SK-N-SH (cell line): ENCODE data around the gene INTU. TPM values are rescaled to one million over a fixed set of nuclear protein-coding genes. Genes with fewer than 3 reads are reported as not detected.

Source experiments
- CTCF ChIA-PET: fragments of 300-600, 350-600 bp; formaldehyde crosslinking; extraction: SDS; loops from one replicate; lab custom pipeline; 2021; lab: Yijun Ruan, JAX
- POLR2A ChIA-PET: fragments of 350-600 bp; sonication (Branson Sonifier 250); formaldehyde crosslinking; extraction: SDS; loops from one replicate; lab custom pipeline; 2020; ENCODE audit warnings: antibody characterized with exemption, inconsistent platforms; lab: Yijun Ruan, JAX
- DNase-seq: peaks from one replicate; pipeline ENCODE4 v3.0.0; 2012
- H2AFZ ChIP-seq: fragments of 200-600 bp; sonication (generic); 2 replicates; pipeline ENCODE4 v1.8.1; 2016; ENCODE audit warnings: antibody characterized with exemption, mild to moderate bottlenecking, low read depth
- H3F3A ChIP-seq: fragments of 200-600 bp; sonication (generic); replicated peaks from 2 replicates; pipeline ENCODE3; 2016; ENCODE audit warnings: antibody characterized with exemption, mild to moderate bottlenecking; ENCODE audit not compliant: insufficient read depth
- H3K27ac ChIP-seq, 2 experiments: fragments of 200-500 bp in 1 of 2; fragments of 200-600 bp in 1 of 2; sonication (Bioruptor generic) in 1 of 2; sonication (generic), shearing (Covaris generic) in 1 of 2; 2 replicates each; pipeline versions ENCODE4 v1.5.1 to v1.6.1; 2014 to 2016; ENCODE audit warnings: low read depth in 2 of 2, inconsistent platforms in 1 of 2, low read length in 1 of 2, mild to moderate bottlenecking in 1 of 2, mixed read lengths in 1 of 2
- H3K27me3 ChIP-seq: fragments of 200-600 bp; sonication (generic), shearing (Covaris generic); 2 replicates; pipeline ENCODE4 v1.6.1; 2016; ENCODE audit warnings: mixed run types; ENCODE audit not compliant: insufficient read depth
- H3K36me3 ChIP-seq, 2 experiments: fragments of 200-500 bp in 1 of 2; fragments of 200-600 bp in 1 of 2; sonication (Bioruptor generic) in 1 of 2; sonication (generic) in 1 of 2; replicated peaks in 1 of 2; 2 replicates each; pipeline versions ENCODE3 to v1.5.1; 2014 to 2016; ENCODE audit warnings: low read length in 1 of 2, mild to moderate bottlenecking in 1 of 2; ENCODE audit not compliant: insufficient read depth in 2 of 2, control insufficient read depth in 1 of 2
- H3K4me1 ChIP-seq, 2 experiments: fragments of 200-500 bp in 1 of 2; fragments of 200-600 bp in 1 of 2; sonication (Bioruptor generic) in 1 of 2; sonication (generic), shearing (Covaris generic) in 1 of 2; 2 replicates each; pipeline versions ENCODE4 v1.5.1 to v1.6.1; 2014 to 2016; ENCODE audit warnings: low read depth in 1 of 2, low read length in 1 of 2, mixed run types in 1 of 2; ENCODE audit not compliant: insufficient read depth in 2 of 2, control insufficient read depth in 1 of 2
- H3K4me2 ChIP-seq: fragments of 200-600 bp; sonication (generic), shearing (Covaris generic); 2 replicates; pipeline ENCODE4 v1.6.1; 2017; ENCODE audit warnings: mixed run types
- H3K4me3 ChIP-seq, 2 experiments: fragments of 200-500 bp in 1 of 2; fragments of 200-600 bp in 1 of 2; sonication (Bioruptor generic) in 1 of 2; sonication (generic), shearing (Covaris generic) in 1 of 2; 2 replicates each; pipeline versions ENCODE4 v1.5.1 to v1.8.1; 2014 to 2016; ENCODE audit warnings: low read depth in 2 of 2, inconsistent platforms in 1 of 2, low read length in 1 of 2, mild to moderate bottlenecking in 1 of 2, mixed read lengths in 1 of 2, moderate library complexity in 1 of 2
- H3K79me2 ChIP-seq: fragments of 200-600 bp; sonication (generic); 2 replicates; pipeline ENCODE4 v1.8.1; 2017; ENCODE audit warnings: mild to moderate bottlenecking; ENCODE audit not compliant: insufficient read depth
- H3K9ac ChIP-seq: fragments of 200-600 bp; sonication (generic); 2 replicates; pipeline ENCODE4 v1.6.1; 2017; ENCODE audit warnings: mixed run types
- H3K9me2 ChIP-seq: fragments of 200-600 bp; sonication (generic); 2 replicates; pipeline ENCODE4 v1.6.1; 2017; ENCODE audit warnings: mixed run types
- H3K9me3 ChIP-seq: fragments of 200-600 bp; sonication (generic); 2 replicates; pipeline ENCODE4 v1.6.1; 2017; ENCODE audit warnings: mixed run types, mild to moderate bottlenecking, moderate library complexity
- H4K20me1 ChIP-seq: fragments of 200-600 bp; sonication (generic); 2 replicates; pipeline ENCODE4 v1.6.1; 2017; ENCODE audit warnings: mild to moderate bottlenecking, mixed run types; ENCODE audit not compliant: insufficient read depth
- CTCF ChIP-seq: fragments of 200-600 bp; sonication (generic); IDR thresholded peaks from 2 replicates; pipeline ENCODE4 v1.6.1; 2017; ENCODE audit warnings: antibody characterized with exemption, mild to moderate bottlenecking, moderate library complexity
- ELF1 ChIP-seq: IDR thresholded peaks from 2 replicates; pipeline ENCODE4 v1.4.0; 2012
- EZH2phosphoT487 ChIP-seq: fragments of 200-600 bp; sonication (generic); IDR thresholded peaks from 2 replicates; pipeline ENCODE4 v1.6.1; 2017; ENCODE audit warnings: low read depth, mixed run types, mild to moderate bottlenecking, antibody characterized with exemption, moderate library complexity, borderline replicate concordance
- FOXJ3 ChIP-seq: sonication (generic); formaldehyde crosslinking; IDR thresholded peaks from 2 replicates; pipeline ENCODE4 v1.5.1; 2020; ENCODE audit warnings: mild to moderate bottlenecking, missing genetic modification reagents
- IRF3 ChIP-seq: fragments of 150-350 bp; IDR thresholded peaks from 2 replicates; pipeline ENCODE4 v1.6.1; 2016; ENCODE audit warnings: mild to moderate bottlenecking, low read depth, low read length
- MEF2A ChIP-seq: IDR thresholded peaks from 2 replicates; pipeline ENCODE4 v1.4.0; 2012; ENCODE audit warnings: low read depth, borderline replicate concordance
- POLR2AphosphoS5 ChIP-seq: IDR thresholded peaks from 2 replicates; pipeline ENCODE4 v1.6.1; 2012; ENCODE audit warnings: low read depth, low read length
- SIN3A ChIP-seq: IDR thresholded peaks from 2 replicates; pipeline ENCODE4 v1.6.1; 2012; ENCODE audit warnings: low read depth, mild to moderate bottlenecking, low read length, moderate library complexity, borderline replicate concordance
- SMC3 ChIP-seq: IDR thresholded peaks from 2 replicates; pipeline ENCODE4 v1.6.1; 2012; ENCODE audit warnings: low read depth, low read length, improper control_type of control experiment
- TCF12 ChIP-seq: IDR thresholded peaks from 2 replicates; pipeline ENCODE4 v1.4.0; 2012
- ZBTB33 ChIP-seq: IDR thresholded peaks from 2 replicates; pipeline ENCODE4 v1.4.0; 2012; ENCODE audit warnings: low read depth, borderline replicate concordance
- WGBS: methylation state at CpG from one replicate; pipeline ENCODE4 v1.1.6; 2017; ENCODE audit warnings: low lambda C conversion rate; 5-methylcytosine and 5-hydroxymethylcytosine counted together
- polyA plus RNA-seq, 3 experiments: library from polyadenylated mRNA; depleted of rRNA; stranded (reverse); fragments of >200 nt; gene quantifications; 2 replicates each; pipeline ENCODE4 v1.2.3, GENCODE V29; 2012

INTU gene
- polyA plus RNA-seq, 1 of the 3 experiments (the other 2 are of a cell fraction): 3.3 TPM

GRCh38 chr4:127622621-127622920, 10.2 kb upstream of the INTU start (continued):
- TF ChIP-seq SMC3: no peak; the same call in 1 of the 2 replicates

GRCh38 chr4:127622921-127623796, 9.6 kb upstream of the INTU start:
- H3K79me2 ChIP-seq: no peaks in the 10 kb centered on the region
- peak overlapping the region; percentile 45 to 54 for H3K4me3 ChIP-seq
- peaks cover 0 to 3% of the 10 kb centered on the region in 2 experiments; a peak in 1 of 4 replicates for H3K4me1 ChIP-seq
- no peaks in the 10 kb centered on the region for H3K9me3 ChIP-seq
- H3K9me2 ChIP-seq: no peaks in the 10 kb centered on the region
- DNase-seq: peak; percentile 82
- no peak overlapping the region for H3K9ac ChIP-seq
- POLR2A ChIA-PET: no interaction called here
- no peak overlapping the region for H3K27ac ChIP-seq
- TF ChIP-seq CTCF: peak; percentile 33
- no peak for TF ChIP-seq MEF2A
- TF ChIP-seq, all 33 proteins: peak for 1
- CTCF ChIA-PET: interaction anchor here (0.6 to 3.6 kb wide), 7 partner anchors 8 to 110 kb away, joined by 3 to 27 read pairs (median 3); partner anchors contain the start of gene INTU
- H3K36me3 ChIP-seq: no peaks in the 10 kb centered on the region
- H2AFZ ChIP-seq: peak overlapping the region; percentile 78
- no peaks in the 10 kb centered on the region for H3F3A ChIP-seq
- H3K27me3 ChIP-seq: peaks cover 9% of the 10 kb centered on the region
- 35% methylated on average over 18 of the region's 81 CpGs for WGBS
- no peaks in the 10 kb centered on the region for H4K20me1 ChIP-seq
- peak overlapping the region; percentile 71 for H3K4me2 ChIP-seq

GRCh38 chr4:127623797-127624083, 9.0 kb upstream of the INTU start:
- no peak for DNase-seq
- no peaks in the 10 kb centered on the region for H3K9me2 ChIP-seq
- no peaks in the 10 kb centered on the region for H3K36me3 ChIP-seq
- no peaks in the 10 kb centered on the region for H4K20me1 ChIP-seq
- H3K4me2 ChIP-seq: no peak overlapping the region; the same call in 1 of the 2 replicates
- peaks cover 9% of the 10 kb centered on the region for H3K27me3 ChIP-seq
- H3K4me1 ChIP-seq: peaks cover 0 to 3% of the 10 kb centered on the region in 2 experiments; a peak in 1 of 4 replicates
- H3K4me3 ChIP-seq: no peak overlapping the region
- H3K9ac ChIP-seq: no peak overlapping the region
- peak overlapping the region; percentile 78; the same call in 1 of the 2 replicates for H2AFZ ChIP-seq
- H3K27ac ChIP-seq: no peak overlapping the region
- no peaks in the 10 kb centered on the region for H3K79me2 ChIP-seq
- ChIA-PET CTCF (interaction anchor here (0.6 to 3.6 kb wide), 3 partner anchors 9 to 109 kb away, joined by 3 to 27 read pairs (median 15); partner anchors contain the start of gene INTU), POLR2A (no interaction called here)
- H3K9me3 ChIP-seq: no peaks in the 10 kb centered on the region
- H3F3A ChIP-seq: no peaks in the 10 kb centered on the region
- TF ChIP-seq SMC3 (no peak), POLR2AphosphoS5 (no peak), IRF3 (no peak), EZH2phosphoT487 (no peak), ZBTB33 (no peak), SIN3A (no peak), TCF12 (no peak), FOXJ3 (CRISPR knock-in tag) (no peak), ELF1 (no peak)
- 85% methylated on average over 7 of the region's 7 CpGs for WGBS
